ENCODE data around the gene LRP1-AS.

The LRP1-AS gene

GRCh38 chr12:57103856-57104255 is 43.6 kb downstream of the LRP1-AS start:
- Histone ChIP-seq H3K27ac (no peak overlapping the region), H3K36me3 (ENCODE audit: insufficient read depth) (no peaks in the 10 kb centered on the region), H3K27me3 (ENCODE audit: insufficient read depth, low read depth) (no peaks in the 10 kb centered on the region), H3K4me2 (no peak overlapping the region), H3K9ac (no peak overlapping the region), H3K4me1 (ENCODE audit: low read depth, poor library complexity, severe bottlenecking) (no peaks in the 10 kb centered on the region), H3K4me3 (IDR thresholded peaks at IDR 0.05; ENCODE audit: insufficient read depth, low read depth, low read length) (no peak overlapping the region), H3K79me2 (ENCODE audit: insufficient read depth, low read depth) (no peaks in the 10 kb centered on the region), H2AFZ (ENCODE audit: low read depth) (no peak overlapping the region), H4K20me1 (ENCODE audit: insufficient read depth) (no peaks in the 10 kb centered on the region)
- TF ChIP-seq CTCF (conservative IDR thresholded peaks at IDR 0.05; ENCODE audit: low read depth, low read length): no peak

GRCh38 chr12:57101892-57102695 is 45.3 kb downstream of the LRP1-AS start:
- TF ChIP-seq CTCF (conservative IDR thresholded peaks at IDR 0.05; ENCODE audit: low read depth, low read length): no peak
- Histone ChIP-seq H3K4me3 (IDR thresholded peaks at IDR 0.05; ENCODE audit: insufficient read depth, low read depth, low read length) (no peak overlapping the region), H4K20me1 (ENCODE audit: insufficient read depth) (no peaks in the 10 kb centered on the region), H3K36me3 (ENCODE audit: insufficient read depth) (no peaks in the 10 kb centered on the region), H3K4me2 (no peak overlapping the region), H3K27ac (no peak overlapping the region), H3K79me2 (ENCODE audit: insufficient read depth, low read depth) (no peaks in the 10 kb centered on the region), H3K27me3 (ENCODE audit: insufficient read depth, low read depth) (no peaks in the 10 kb centered on the region), H2AFZ (ENCODE audit: low read depth) (no peak overlapping the region), H3K4me1 (ENCODE audit: low read depth, poor library complexity, severe bottlenecking) (no peaks in the 10 kb centered on the region), H3K9ac (no peak overlapping the region)

GRCh38 chr12:57099766-57100165 is 47.7 kb downstream of the LRP1-AS start:
- H3K4me3 ChIP-seq (IDR thresholded peaks at IDR 0.05; ENCODE audit: insufficient read depth, low read depth, low read length): no peak overlapping the region
- H3K4me2 ChIP-seq: no peak overlapping the region
- no peaks in the 10 kb centered on the region for H4K20me1 ChIP-seq (ENCODE audit: insufficient read depth)
- H3K27ac ChIP-seq: no peak overlapping the region
- no peak for TF ChIP-seq CTCF (conservative IDR thresholded peaks at IDR 0.05; ENCODE audit: low read depth, low read length)
- no peak overlapping the region for H3K9ac ChIP-seq
- H3K4me1 ChIP-seq (ENCODE audit: low read depth, poor library complexity, severe bottlenecking): no peaks in the 10 kb centered on the region
- no peaks in the 10 kb centered on the region for H3K27me3 ChIP-seq (ENCODE audit: insufficient read depth, low read depth)
- no peak overlapping the region for H2AFZ ChIP-seq (ENCODE audit: low read depth)
- H3K79me2 ChIP-seq (ENCODE audit: insufficient read depth, low read depth): no peaks in the 10 kb centered on the region
- H3K36me3 ChIP-seq (ENCODE audit: insufficient read depth): no peaks in the 10 kb centered on the region

GRCh38 chr12:57099047-57099714 is 48.2 kb downstream of the LRP1-AS start:
- no peaks in the 10 kb centered on the region for H3K4me1 ChIP-seq (ENCODE audit: low read depth, poor library complexity, severe bottlenecking)
- no peaks in the 10 kb centered on the region for H4K20me1 ChIP-seq (ENCODE audit: insufficient read depth)
- H2AFZ ChIP-seq (ENCODE audit: low read depth): no peak overlapping the region
- no peaks in the 10 kb centered on the region for H3K36me3 ChIP-seq (ENCODE audit: insufficient read depth)
- no peaks in the 10 kb centered on the region for H3K79me2 ChIP-seq (ENCODE audit: insufficient read depth, low read depth)
- H3K9ac ChIP-seq: no peak overlapping the region
- no peak overlapping the region for H3K4me2 ChIP-seq
- no peak overlapping the region for H3K4me3 ChIP-seq (IDR thresholded peaks at IDR 0.05; ENCODE audit: insufficient read depth, low read depth, low read length)
- TF ChIP-seq CTCF (conservative IDR thresholded peaks at IDR 0.05; ENCODE audit: low read depth, low read length): no peak
- H3K27ac ChIP-seq: no peak overlapping the region
- no peaks in the 10 kb centered on the region for H3K27me3 ChIP-seq (ENCODE audit: insufficient read depth, low read depth)

All from KMS-11 (cell line).